Vagina (tissue), 2 donors: Measurements from ENCODE around the gene ABAT. TPM values are rescaled to one million over a fixed set of nuclear protein-coding genes. Genes with fewer than 3 reads are reported as not detected.
A peak's percentile ranks its signal among the peaks of the same experiment; 100 is the strongest.

Experiments used
- DNase-seq, 2 donors: peaks; one replicate each; pipeline ENCODE4 v3.0.0-alpha.2; 2017; ENCODE audit errors: extremely low spot score in 2 of 2
- H3K27ac ChIP-seq: fragments of 200-600 bp; sonication (generic); one replicate; pipeline ENCODE4 v1.5.1; 2019
- H3K27me3 ChIP-seq: fragments of 200-600 bp; sonication (generic); one replicate; pipeline ENCODE4 v1.5.1; 2019
- H3K36me3 ChIP-seq, 2 donors: fragments of 200-600 bp; sonication (generic); one replicate each; pipeline ENCODE4 v1.5.1; 2017 to 2019
- H3K4me1 ChIP-seq: fragments of 200-600 bp; sonication (generic); one replicate; pipeline ENCODE4 v1.5.1; 2019
- H3K4me3 ChIP-seq, 2 donors: fragments of 200-600 bp; sonication (generic); 1 replicate in 1 of 2; 2 replicates in 1 of 2; pipeline ENCODE4 v1.5.1; 2016 to 2019
- H3K9me3 ChIP-seq: fragments of 200-600 bp; sonication (generic); one replicate; pipeline ENCODE4 v1.5.1; 2019
- CTCF ChIP-seq, 3 experiments: fragments of 450-650 bp in 2 of 3; fragments of 200-600 bp in 1 of 3; sonication (generic) in 1 of 3; IDR thresholded peaks; one replicate each; pipeline ENCODE4 v1.5.1; 2017 to 2019; ENCODE audit warnings: antibody characterized with exemption in 3 of 3, mild to moderate bottlenecking in 2 of 3, moderate library complexity in 2 of 3
- POLR2A ChIP-seq, 2 donors: fragments of 450-650 bp; IDR thresholded peaks; one replicate each; pipeline ENCODE4 v1.6.1; 2017; ENCODE audit warnings: antibody characterized with exemption in 2 of 2, mild to moderate bottlenecking in 2 of 2, moderate library complexity in 2 of 2
- POLR2AphosphoS5 ChIP-seq, 2 donors: sonication (generic); formaldehyde crosslinking; IDR thresholded peaks; one replicate each; pipeline ENCODE4 v1.9.0; 2017; ENCODE audit warnings: antibody characterized with exemption in 2 of 2, mild to moderate bottlenecking in 2 of 2, low read depth in 1 of 2; ENCODE audit not compliant: insufficient read depth in 1 of 2
- intact Hi-C: fragments of 100-400 bp; cut with DNase I; formaldehyde crosslinking; loops from one replicate; pipeline ENCODE4 v1.15.1; 2023
- total RNA-seq: library from RNA; depleted of rRNA; stranded (reverse); fragments of >200 nt; gene quantifications from one replicate; pipeline ENCODE4 v1.2.3, GENCODE V29; 2016

Gene ABAT
- total RNA-seq, 1 donor from 2014 or later: 3.9 TPM

DNA sequence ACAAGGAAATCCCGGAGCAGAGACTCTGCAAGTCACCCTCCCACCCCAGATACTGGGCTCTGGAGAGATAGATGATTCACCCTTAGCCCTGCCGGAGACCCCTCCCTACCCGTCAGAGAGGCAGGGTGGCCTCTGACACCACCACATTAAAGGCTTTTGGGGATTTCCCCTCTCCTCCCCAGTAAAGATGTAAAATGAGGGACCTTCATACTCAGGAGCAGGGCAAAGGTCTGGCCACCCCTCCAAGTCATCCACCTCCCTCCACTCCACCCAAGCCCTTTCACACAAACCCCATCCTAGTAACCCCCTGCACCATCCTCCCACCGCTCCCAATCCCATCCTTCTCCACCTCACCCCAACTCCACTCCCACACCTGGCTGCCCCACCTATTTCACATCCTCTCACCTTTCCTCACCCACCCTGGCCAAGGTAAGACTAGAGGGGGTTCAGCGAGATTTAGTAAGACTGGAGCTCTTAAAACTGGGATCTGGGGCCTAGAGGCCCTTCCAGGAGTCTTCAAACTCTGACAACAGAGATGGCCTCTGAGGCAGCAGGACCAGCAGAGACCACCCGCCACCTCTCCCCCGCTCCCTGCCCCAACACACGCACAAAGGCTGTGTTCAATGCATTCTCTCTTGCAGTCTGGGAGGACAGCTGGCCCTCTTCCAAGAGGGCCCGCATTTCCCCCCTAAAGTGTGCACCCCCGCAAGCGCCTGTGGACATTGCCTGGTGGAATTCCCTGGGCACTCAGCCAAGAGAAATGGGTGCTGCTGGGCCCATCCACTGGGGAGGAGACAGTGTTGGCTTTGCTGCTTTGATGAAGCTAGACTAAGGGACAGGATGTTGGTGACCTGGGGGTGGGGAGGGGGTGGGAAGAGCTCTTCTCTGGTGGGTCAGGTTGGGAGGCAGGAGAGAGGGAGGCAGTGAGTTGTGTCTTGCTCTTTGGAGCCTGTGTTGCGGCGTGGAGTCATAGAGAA is 1.1 kb downstream of the ABAT start:
- Histone ChIP-seq H3K27ac (no peak overlapping the region), H3K4me1 (peaks cover 10% of the 10 kb centered on the region), H3K4me3 (peak overlapping the region; percentile 56 to 59), H3K9me3 (no peaks in the 10 kb centered on the region), H3K27me3 (no peaks in the 10 kb centered on the region), H3K36me3 (no peaks in the 10 kb centered on the region)
- DNase-seq: no peak
- TF ChIP-seq POLR2AphosphoS5 (IDR thresholded peaks at IDR 0.05; ENCODE audit: insufficient read depth in 1 of 2, low read depth in 1 of 2): no peak
- no peak for TF ChIP-seq CTCF (IDR thresholded peaks at IDR 0.05)
- no peak for TF ChIP-seq POLR2A (IDR thresholded peaks at IDR 0.05)
- intact Hi-C loops: no loop called here

- Histone ChIP-seq H3K36me3 (no peaks in the 10 kb centered on the region), H3K9me3 (no peaks in the 10 kb centered on the region), H3K27me3 (no peaks in the 10 kb centered on the region), H3K27ac (no peak overlapping the region), H3K4me3 (no peak overlapping the region), H3K4me1 (peaks cover 10% of the 10 kb centered on the region)
- intact Hi-C loops: no loop called here
- TF ChIP-seq POLR2AphosphoS5 (IDR thresholded peaks at IDR 0.05; ENCODE audit: insufficient read depth in 1 of 2, low read depth in 1 of 2) (no peak), CTCF (IDR thresholded peaks at IDR 0.05) (no peak), POLR2A (IDR thresholded peaks at IDR 0.05) (no peak)
- DNase-seq: no peak
These were observed 1.7 kb downstream of the ABAT start for GRCh38 chr16:8676160-8676547.

DNA sequence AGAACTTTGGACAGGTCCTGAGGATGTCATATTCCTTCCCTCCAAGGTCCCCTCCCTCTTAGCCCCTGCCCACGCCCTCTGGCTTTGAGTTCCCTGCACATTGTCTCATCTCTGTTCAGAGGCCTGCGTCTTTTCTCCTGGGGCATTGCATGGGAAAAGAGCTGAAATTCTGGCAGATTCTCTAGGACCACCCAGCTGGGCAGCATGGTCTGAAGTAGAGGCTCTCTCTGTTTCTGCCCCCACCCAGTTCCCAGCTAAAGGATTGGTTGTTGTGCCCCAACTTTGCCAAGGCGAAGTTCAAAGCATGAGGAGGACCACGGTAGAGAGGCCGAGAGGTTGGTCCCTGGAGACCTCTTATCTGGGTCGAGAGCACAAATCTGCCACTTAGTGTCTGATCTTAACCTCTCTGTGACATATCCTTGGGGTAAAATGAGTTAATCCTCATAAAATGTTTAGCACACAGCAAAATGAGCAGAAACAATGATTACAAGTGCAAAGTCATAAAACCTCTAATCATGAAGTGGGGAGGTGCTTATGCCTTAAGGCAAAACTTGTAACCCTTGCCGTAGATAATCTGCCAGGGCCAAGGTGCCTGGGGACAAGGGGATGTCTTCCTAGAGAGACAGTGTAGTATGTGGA is 2.4 kb downstream of the ABAT start:
- H3K4me1 ChIP-seq: peaks cover 10% of the 10 kb centered on the region
- no peak overlapping the region for H3K27ac ChIP-seq
- H3K4me3 ChIP-seq: no peak overlapping the region
- no peaks in the 10 kb centered on the region for H3K36me3 ChIP-seq
- intact Hi-C loops: no loop called here
- H3K9me3 ChIP-seq: no peaks in the 10 kb centered on the region
- TF ChIP-seq POLR2A (IDR thresholded peaks at IDR 0.05) (no peak), POLR2AphosphoS5 (IDR thresholded peaks at IDR 0.05; ENCODE audit: insufficient read depth in 1 of 2, low read depth in 1 of 2) (no peak), CTCF (IDR thresholded peaks at IDR 0.05) (no peak)
- DNase-seq: no peak
- no peaks in the 10 kb centered on the region for H3K27me3 ChIP-seq

- intact Hi-C loops: no loop called here
- no peak for DNase-seq
- H3K36me3 ChIP-seq: no peaks in the 10 kb centered on the region
- no peak overlapping the region for H3K4me3 ChIP-seq
- H3K27ac ChIP-seq: no peak overlapping the region
- no peaks in the 10 kb centered on the region for H3K9me3 ChIP-seq
- peaks cover 10% of the 10 kb centered on the region for H3K4me1 ChIP-seq
- no peak for TF ChIP-seq POLR2AphosphoS5 (IDR thresholded peaks at IDR 0.05; ENCODE audit: insufficient read depth in 1 of 2, low read depth in 1 of 2)
- TF ChIP-seq CTCF (IDR thresholded peaks at IDR 0.05): no peak
- TF ChIP-seq POLR2A (IDR thresholded peaks at IDR 0.05): no peak
- H3K27me3 ChIP-seq: no peaks in the 10 kb centered on the region
These were observed 3.1 kb downstream of the ABAT start for GRCh38 chr16:8677481-8677880.
